Dendritic cell treated with granulocyte-macrophage colony-stimulating factor and Interleukin-4, amounts not matched to agents 40 ng/mL and 50 ng/mL, for 4 days (primary cell): ENCODE results near the gene TANC1.

Experiments used
- H3K27ac Mint-ChIP-seq: one replicate; pipeline ENCODE4 v1.8.0; 2022; ENCODE audit warnings: mild to moderate bottlenecking, mixed read lengths
- H3K27me3 Mint-ChIP-seq: one replicate; pipeline ENCODE4 v1.8.0; 2022; ENCODE audit warnings: mild to moderate bottlenecking, mixed read lengths
- H3K36me3 Mint-ChIP-seq: one replicate; pipeline ENCODE4 v1.8.0; 2022; ENCODE audit warnings: low read depth, mixed read lengths
- H3K4me1 Mint-ChIP-seq: one replicate; pipeline ENCODE4 v1.8.0; 2022; ENCODE audit warnings: low read depth, mixed read lengths
- H3K4me3 Mint-ChIP-seq: one replicate; pipeline ENCODE4 v1.8.0; 2022; ENCODE audit warnings: mild to moderate bottlenecking, moderate library complexity, mixed read lengths
- H3K9me3 Mint-ChIP-seq: one replicate; pipeline ENCODE4 v1.8.0; 2022; ENCODE audit warnings: mixed read lengths
- intact Hi-C: fragments of 100-400 bp; cut with micrococcal nuclease; formaldehyde crosslinking; loops from one replicate; pipeline ENCODE4 v1.15.0; 2022

The TANC1 gene

GRCh38 chr2:158994920-158995676, 26.7 kb downstream of the TANC1 start:
- H3K27me3 Mint-ChIP-seq = no peaks in the 10 kb centered on the region
- H3K4me1 Mint-ChIP-seq = no peaks in the 10 kb centered on the region
- no peaks in the 10 kb centered on the region for H3K9me3 Mint-ChIP-seq
- no peak overlapping the region for H3K4me3 Mint-ChIP-seq
- no peaks in the 10 kb centered on the region for H3K36me3 Mint-ChIP-seq
- no peak overlapping the region for H3K27ac Mint-ChIP-seq
- intact Hi-C loops = no loop called here

DNA sequence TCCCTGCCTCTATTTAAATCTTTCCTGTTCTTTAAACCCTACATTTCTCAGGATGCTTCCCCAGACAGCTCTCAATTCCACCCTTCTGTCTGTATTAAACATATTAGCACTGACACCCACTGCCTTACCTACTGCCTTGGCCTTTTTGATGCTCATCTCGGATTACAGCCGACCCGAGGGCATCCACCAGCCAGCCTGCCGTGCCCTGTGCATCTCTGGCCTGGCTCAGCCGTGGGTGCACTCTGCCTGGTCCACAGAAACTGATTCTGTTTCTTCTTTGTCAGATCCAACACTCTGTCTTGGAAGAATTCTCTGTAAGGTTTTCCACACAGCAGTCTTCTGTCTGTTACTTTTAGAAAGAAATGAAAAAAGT, 27.2 kb downstream of the TANC1 start:
- Mint-ChIP-seq H3K27me3 (no peaks in the 10 kb centered on the region), H3K4me3 (no peak overlapping the region), H3K36me3 (no peaks in the 10 kb centered on the region), H3K27ac (no peak overlapping the region), H3K4me1 (no peaks in the 10 kb centered on the region), H3K9me3 (no peaks in the 10 kb centered on the region)
- intact Hi-C loops = no loop called here

- Mint-ChIP-seq H3K27me3 (no peaks in the 10 kb centered on the region), H3K27ac (no peak overlapping the region), H3K4me3 (no peak overlapping the region), H3K4me1 (no peaks in the 10 kb centered on the region), H3K36me3 (no peaks in the 10 kb centered on the region), H3K9me3 (no peaks in the 10 kb centered on the region)
- intact Hi-C loops = no loop called here
Measured at GRCh38 chr2:158996378-158996993, 28.0 kb downstream of the TANC1 start.

- intact Hi-C loops = no loop called here
Measured at GRCh38 chr2:158997037-158997790, 28.8 kb downstream of the TANC1 start.

DNA sequence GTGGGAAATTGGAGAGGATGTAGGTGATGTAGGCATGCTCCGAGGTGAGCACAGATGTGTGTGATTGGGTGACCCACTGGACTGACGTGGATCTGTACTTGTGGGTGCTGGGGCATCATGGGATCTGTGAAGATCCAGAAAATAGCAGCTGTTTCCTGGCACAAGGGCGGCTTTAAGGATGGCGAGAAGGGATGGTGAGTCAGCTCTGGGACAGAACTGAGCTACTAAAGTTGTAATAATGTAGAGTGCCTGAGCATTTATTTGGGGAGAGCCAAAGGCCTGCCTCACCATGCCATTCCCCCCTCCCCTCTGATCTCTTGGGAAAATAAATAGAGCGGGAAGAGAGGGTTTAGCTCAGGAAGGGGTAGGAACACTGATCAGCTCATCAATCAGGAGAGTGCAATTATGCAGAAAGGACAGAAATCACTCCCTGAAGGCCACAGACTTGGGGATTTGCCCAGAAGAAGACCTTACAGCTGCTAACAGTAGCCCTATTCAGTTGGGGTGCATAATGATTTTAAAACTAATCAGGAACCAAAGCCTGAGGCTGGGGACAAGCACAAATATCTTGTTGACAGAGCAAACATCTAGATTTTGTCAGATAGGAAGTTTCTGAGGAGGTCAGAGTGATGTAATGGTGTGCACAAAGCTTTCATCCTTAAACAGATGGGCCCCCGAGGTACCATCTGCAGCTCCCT, 30.3 kb downstream of the TANC1 start:
- H3K4me1 Mint-ChIP-seq = no peaks in the 10 kb centered on the region
- H3K27me3 Mint-ChIP-seq = no peaks in the 10 kb centered on the region
- H3K9me3 Mint-ChIP-seq = no peaks in the 10 kb centered on the region
- H3K4me3 Mint-ChIP-seq = no peak overlapping the region
- intact Hi-C loops = no loop called here
- no peak overlapping the region for H3K27ac Mint-ChIP-seq
- no peaks in the 10 kb centered on the region for H3K36me3 Mint-ChIP-seq

More at GRCh38 chr2:158997037-158997790, 28.8 kb downstream of the TANC1 start:
- Mint-ChIP-seq H3K27ac (no peak overlapping the region), H3K4me1 (no peaks in the 10 kb centered on the region), H3K27me3 (no peaks in the 10 kb centered on the region), H3K4me3 (no peak overlapping the region), H3K36me3 (no peaks in the 10 kb centered on the region), H3K9me3 (no peaks in the 10 kb centered on the region)

- H3K27ac Mint-ChIP-seq = no peak overlapping the region
- H3K4me3 Mint-ChIP-seq = no peak overlapping the region
- H3K9me3 Mint-ChIP-seq = peaks cover 5% of the 10 kb centered on the region
- no peaks in the 10 kb centered on the region for H3K4me1 Mint-ChIP-seq
- H3K36me3 Mint-ChIP-seq = no peaks in the 10 kb centered on the region
- no peaks in the 10 kb centered on the region for H3K27me3 Mint-ChIP-seq
- intact Hi-C loops = no loop called here
Measured at GRCh38 chr2:158999458-158999857, 31.0 kb downstream of the TANC1 start.

GRCh38 chr2:159000072-159000471, 31.6 kb downstream of the TANC1 start:
- H3K9me3 Mint-ChIP-seq = peaks cover 10% of the 10 kb centered on the region
- intact Hi-C loops = no loop called here
- H3K36me3 Mint-ChIP-seq = no peaks in the 10 kb centered on the region
- H3K27me3 Mint-ChIP-seq = no peaks in the 10 kb centered on the region
- no peak overlapping the region for H3K27ac Mint-ChIP-seq
- H3K4me3 Mint-ChIP-seq = no peak overlapping the region
- no peaks in the 10 kb centered on the region for H3K4me1 Mint-ChIP-seq

GRCh38 chr2:159002462-159003111, 34.1 kb downstream of the TANC1 start:
- H3K27ac Mint-ChIP-seq = no peak overlapping the region
- H3K9me3 Mint-ChIP-seq = peaks cover 10% of the 10 kb centered on the region
- no peaks in the 10 kb centered on the region for H3K36me3 Mint-ChIP-seq
- intact Hi-C loops = no loop called here
- no peaks in the 10 kb centered on the region for H3K27me3 Mint-ChIP-seq
- H3K4me1 Mint-ChIP-seq = no peaks in the 10 kb centered on the region
- H3K4me3 Mint-ChIP-seq = no peak overlapping the region

GRCh38 chr2:159003555-159003954, 35.1 kb downstream of the TANC1 start:
- Mint-ChIP-seq H3K4me3 (no peak overlapping the region), H3K9me3 (peaks cover 10% of the 10 kb centered on the region), H3K36me3 (no peaks in the 10 kb centered on the region), H3K27me3 (no peaks in the 10 kb centered on the region), H3K4me1 (no peaks in the 10 kb centered on the region), H3K27ac (no peak overlapping the region)
- intact Hi-C loops = no loop called here

- Mint-ChIP-seq H3K27ac (no peak overlapping the region), H3K36me3 (no peaks in the 10 kb centered on the region), H3K4me3 (no peak overlapping the region), H3K9me3 (peaks cover 10% of the 10 kb centered on the region), H3K27me3 (no peaks in the 10 kb centered on the region), H3K4me1 (no peaks in the 10 kb centered on the region)
- intact Hi-C loops = no loop called here
Measured at GRCh38 chr2:159004849-159005248, 36.4 kb downstream of the TANC1 start.

DNA sequence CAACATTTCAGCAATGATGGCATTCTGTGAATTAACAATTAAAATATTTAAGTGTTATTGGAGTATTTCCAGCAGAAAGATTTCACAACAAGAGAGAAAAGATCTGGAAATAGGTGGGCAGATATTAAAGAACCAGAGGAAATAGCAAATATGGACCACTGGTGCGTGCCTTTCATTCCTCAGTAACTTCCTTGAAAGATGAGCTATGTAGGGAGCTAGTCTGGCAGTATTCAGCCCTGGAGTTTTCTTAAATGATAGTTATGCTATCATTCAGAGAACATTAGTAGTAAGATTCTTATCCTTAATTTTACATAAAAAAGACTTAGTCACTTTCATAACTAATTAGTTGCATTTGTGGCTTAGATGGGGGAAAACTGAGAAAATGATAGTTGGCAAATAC, 41.5 kb downstream of the TANC1 start:
- no peaks in the 10 kb centered on the region for H3K36me3 Mint-ChIP-seq
- intact Hi-C loops = no loop called here
- H3K27me3 Mint-ChIP-seq = no peaks in the 10 kb centered on the region
- peaks cover 14% of the 10 kb centered on the region for H3K9me3 Mint-ChIP-seq
- no peak overlapping the region for H3K4me3 Mint-ChIP-seq
- no peak overlapping the region for H3K27ac Mint-ChIP-seq
- no peaks in the 10 kb centered on the region for H3K4me1 Mint-ChIP-seq

- Mint-ChIP-seq H3K9me3 (peaks cover 17% of the 10 kb centered on the region), H3K36me3 (no peaks in the 10 kb centered on the region), H3K4me3 (no peak overlapping the region), H3K27ac (no peak overlapping the region), H3K4me1 (no peaks in the 10 kb centered on the region), H3K27me3 (no peaks in the 10 kb centered on the region)
- intact Hi-C loops = no loop called here
Measured at GRCh38 chr2:159010340-159010739, 41.9 kb downstream of the TANC1 start.

DNA sequence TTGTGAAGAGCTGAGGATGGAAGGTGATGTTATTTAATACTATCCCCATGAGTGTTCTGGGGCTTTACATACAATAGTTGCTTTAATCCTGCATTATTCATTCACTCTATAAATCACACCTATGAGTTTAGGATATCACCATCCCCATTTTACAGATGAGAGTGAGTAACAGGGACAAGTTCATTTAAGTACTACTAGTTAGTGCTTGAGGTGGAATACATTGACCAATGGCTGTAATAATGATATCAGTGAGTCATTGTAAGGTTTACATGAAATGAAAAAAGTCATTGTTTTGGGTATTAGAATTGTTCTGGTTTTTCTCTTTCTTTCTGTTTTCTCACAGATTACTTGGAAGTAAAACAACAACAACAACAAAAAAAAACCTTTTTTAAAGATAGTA, 42.5 kb downstream of the TANC1 start:
- no peaks in the 10 kb centered on the region for H3K4me1 Mint-ChIP-seq
- no peaks in the 10 kb centered on the region for H3K27me3 Mint-ChIP-seq
- no peak overlapping the region for H3K27ac Mint-ChIP-seq
- peaks cover 24% of the 10 kb centered on the region for H3K9me3 Mint-ChIP-seq
- intact Hi-C loops = no loop called here
- H3K36me3 Mint-ChIP-seq = peaks cover 4% of the 10 kb centered on the region
- H3K4me3 Mint-ChIP-seq = no peak overlapping the region
